Liver (tissue), 3 donors: Measurements from ENCODE around the gene SH3BGRL.

ENCODE experiments used
- NR2F2 ChIP-seq: IDR thresholded peaks from 2 replicates; pipeline ENCODE4 v1.6.1; 2016; ENCODE audit warnings: antibody characterized with exemption
- TF ChIP-seq, protein P1 (sequence below): fragments of 150-350 bp; IDR thresholded peaks from 2 replicates; pipeline ENCODE4 v1.5.1; 2017; ENCODE audit warnings: improper control_type of control experiment, low read depth, low read length; ENCODE audit not compliant: missing input control
- donor health status: healthy.
- donor health status: healthy.

DNA sequence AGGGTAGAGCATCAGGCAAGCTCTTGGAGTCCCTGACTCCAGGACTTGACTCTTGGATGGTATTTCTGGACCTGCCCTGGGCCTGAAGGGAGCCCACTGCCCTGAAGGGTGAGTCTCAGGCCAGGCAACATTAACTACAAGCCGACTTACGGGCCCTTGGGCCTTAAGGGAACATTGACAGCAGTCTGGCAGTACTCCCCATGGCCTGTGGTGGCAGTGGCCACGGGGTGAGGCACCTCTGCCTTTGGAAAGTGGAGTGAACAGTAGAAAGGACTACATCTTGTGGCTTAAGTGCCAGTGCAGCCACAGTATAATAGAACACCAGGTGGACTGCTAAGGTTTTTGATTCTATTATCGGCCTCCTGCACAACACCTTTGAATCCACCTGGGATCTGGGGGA, 36.3 kb downstream of the SH3BGRL start:
- TF ChIP-seq, protein P1, sequence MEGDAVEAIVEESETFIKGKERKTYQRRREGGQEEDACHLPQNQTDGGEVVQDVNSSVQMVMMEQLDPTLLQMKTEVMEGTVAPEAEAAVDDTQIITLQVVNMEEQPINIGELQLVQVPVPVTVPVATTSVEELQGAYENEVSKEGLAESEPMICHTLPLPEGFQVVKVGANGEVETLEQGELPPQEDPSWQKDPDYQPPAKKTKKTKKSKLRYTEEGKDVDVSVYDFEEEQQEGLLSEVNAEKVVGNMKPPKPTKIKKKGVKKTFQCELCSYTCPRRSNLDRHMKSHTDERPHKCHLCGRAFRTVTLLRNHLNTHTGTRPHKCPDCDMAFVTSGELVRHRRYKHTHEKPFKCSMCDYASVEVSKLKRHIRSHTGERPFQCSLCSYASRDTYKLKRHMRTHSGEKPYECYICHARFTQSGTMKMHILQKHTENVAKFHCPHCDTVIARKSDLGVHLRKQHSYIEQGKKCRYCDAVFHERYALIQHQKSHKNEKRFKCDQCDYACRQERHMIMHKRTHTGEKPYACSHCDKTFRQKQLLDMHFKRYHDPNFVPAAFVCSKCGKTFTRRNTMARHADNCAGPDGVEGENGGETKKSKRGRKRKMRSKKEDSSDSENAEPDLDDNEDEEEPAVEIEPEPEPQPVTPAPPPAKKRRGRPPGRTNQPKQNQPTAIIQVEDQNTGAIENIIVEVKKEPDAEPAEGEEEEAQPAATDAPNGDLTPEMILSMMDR, result no peak
- TF ChIP-seq NR2F2, result no peak
